Ovary (tissue), 9 donors: ENCODE measurements around the gene ANXA4. TPM values are rescaled to one million over a fixed set of nuclear protein-coding genes. Genes with fewer than 3 reads are reported as not detected.
"Not testable (repeated sequence)": the region's sequence is repeated elsewhere in the genome, so short reads cannot be mapped to it uniquely, and the experiment has no call there.

Experiments used
- DNase-seq, 5 donors: peaks; one replicate each; pipeline ENCODE4 v3.0.0-alpha.2; 2019 to 2020
- H3K27ac ChIP-seq, 2 donors: fragments of 200-600 bp; one replicate each; pipeline versions ENCODE4 v1.5.1 to v1.8.0; 2019 to 2022
- H3K27me3 ChIP-seq: fragments of 200-600 bp; one replicate; pipeline ENCODE4 v1.8.0; 2022
- H3K36me3 ChIP-seq: fragments of 200-600 bp; sonication (generic); one replicate; pipeline ENCODE4 v1.5.1; 2019
- H3K4me1 ChIP-seq: one replicate; pipeline ENCODE4 v1.8.1; 2013; ENCODE audit warnings: mild to moderate bottlenecking, moderate library complexity; ENCODE audit not compliant: insufficient read depth
- H3K4me3 ChIP-seq: fragments of 200-600 bp; sonication (generic); one replicate; pipeline ENCODE4 v1.5.1; 2017
- H3K9me3 ChIP-seq, 2 donors: fragments of 200-600 bp in 1 of 2; sonication (generic) in 1 of 2; one replicate each; pipeline versions ENCODE4 v1.5.1 to v1.8.1; 2013 to 2019; ENCODE audit warnings: mild to moderate bottlenecking in 1 of 2, moderate library complexity in 1 of 2
- EP300 ChIP-seq: sonication (generic); formaldehyde crosslinking; IDR thresholded peaks from one replicate; pipeline ENCODE4 v1.6.1; 2017; ENCODE audit warnings: antibody characterized with exemption
- POLR2A ChIP-seq: fragments of 450-650 bp; IDR thresholded peaks from one replicate; pipeline ENCODE4 v1.6.1; 2017; ENCODE audit warnings: antibody characterized with exemption, mild to moderate bottlenecking, moderate library complexity
- WGBS, 3 donors: extraction: QIAGEN DNeasy Blood & Tissue Kit in 1 of 3; methylation state at CpG; one replicate each; pipeline versions ENCODE4 v1.1.5 to v1.1.7; 2013 to 2017; 5-methylcytosine and 5-hydroxymethylcytosine counted together
- intact Hi-C, 4 donors: fragments of 100-400 bp; cut with DNase I; formaldehyde crosslinking; loops; one replicate each; pipeline versions ENCODE4 v1.11.0 to v1.15.1; 2022 to 2023
- polyA plus RNA-seq, 2 donors: library from polyadenylated mRNA; stranded (reverse); fragments of 200-250 nt in 1 of 2; fragments of 350-450 nt in 1 of 2; fragmentation: Illumina TruSeq in 1 of 2; extraction: RNeasy Lipid Tissue Mini Kit (QIAGEN cat#74804) in 1 of 2; gene quantifications; one replicate each; pipeline ENCODE4 v1.2.3, GENCODE V29; 2013 to 2014
- total RNA-seq, 7 donors: library from RNA; depleted of rRNA in 2 of 7; stranded (reverse); fragments of >200 nt in 2 of 7; fragmentation: NEBNext Ultra II Directional in 3 of 7; extraction: Animal tissue kit (Norgen Biotek cat#: 25700) in 3 of 7; gene quantifications; one replicate each; pipeline versions ENCODE4 v1.1.0 to v1.2.4, GENCODE V29; 2016 to 2023
- TF ChIP-seq, protein P1 (sequence below), 3 donors: fragments of 450-650 bp in 2 of 3; fragments of 200-600 bp in 1 of 3; IDR thresholded peaks; one replicate each; pipeline versions ENCODE4 v1.5.1 to v1.8.0; 2016 to 2022; ENCODE audit warnings: antibody characterized with exemption in 3 of 3, mild to moderate bottlenecking in 1 of 3
- donor health status: DM: no; HTN: no; CAD: no; lungs with moderate emphysema.
- donor health status: DM: no; HTN: no; CAD: no.
- donor health status: Bipolar disorder and iron deficiency.
- donor health status: DM: yes; HTN: yes; CAD: no.
- donor health status: DM: no; HTN: no; CAD: no.
- donor health status: DM: yes; HTN: yes; CAD: no.

Gene ANXA4
- total and polyA plus RNA-seq, 9 donors = 25.4 to 89.7 (median 73.3) TPM

DNA sequence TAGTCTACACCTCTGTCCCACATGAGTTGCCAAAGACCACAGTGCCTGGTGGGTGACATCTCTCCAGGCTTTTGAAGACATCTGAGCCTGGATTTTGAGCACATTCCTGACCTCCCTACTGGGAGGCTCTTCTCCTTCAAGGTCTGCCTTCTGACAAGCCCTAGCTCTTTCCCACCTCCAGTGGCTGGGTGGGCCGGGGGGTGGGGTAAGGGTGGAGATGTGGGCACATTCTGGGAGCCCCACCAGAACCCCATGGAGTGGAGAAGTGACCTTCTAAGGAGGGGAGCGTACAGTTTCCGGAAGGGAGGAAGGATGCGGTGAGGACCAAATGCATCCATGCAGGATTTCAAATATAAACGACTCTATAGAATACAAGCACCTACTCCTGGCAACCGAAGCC, 27.9 kb upstream of the ANXA4 start:
- H3K4me1 ChIP-seq = no peaks in the 10 kb centered on the region
- no peak for DNase-seq
- H3K4me3 ChIP-seq = no peak overlapping the region
- no peaks in the 10 kb centered on the region for H3K36me3 ChIP-seq
- TF ChIP-seq, protein P1, sequence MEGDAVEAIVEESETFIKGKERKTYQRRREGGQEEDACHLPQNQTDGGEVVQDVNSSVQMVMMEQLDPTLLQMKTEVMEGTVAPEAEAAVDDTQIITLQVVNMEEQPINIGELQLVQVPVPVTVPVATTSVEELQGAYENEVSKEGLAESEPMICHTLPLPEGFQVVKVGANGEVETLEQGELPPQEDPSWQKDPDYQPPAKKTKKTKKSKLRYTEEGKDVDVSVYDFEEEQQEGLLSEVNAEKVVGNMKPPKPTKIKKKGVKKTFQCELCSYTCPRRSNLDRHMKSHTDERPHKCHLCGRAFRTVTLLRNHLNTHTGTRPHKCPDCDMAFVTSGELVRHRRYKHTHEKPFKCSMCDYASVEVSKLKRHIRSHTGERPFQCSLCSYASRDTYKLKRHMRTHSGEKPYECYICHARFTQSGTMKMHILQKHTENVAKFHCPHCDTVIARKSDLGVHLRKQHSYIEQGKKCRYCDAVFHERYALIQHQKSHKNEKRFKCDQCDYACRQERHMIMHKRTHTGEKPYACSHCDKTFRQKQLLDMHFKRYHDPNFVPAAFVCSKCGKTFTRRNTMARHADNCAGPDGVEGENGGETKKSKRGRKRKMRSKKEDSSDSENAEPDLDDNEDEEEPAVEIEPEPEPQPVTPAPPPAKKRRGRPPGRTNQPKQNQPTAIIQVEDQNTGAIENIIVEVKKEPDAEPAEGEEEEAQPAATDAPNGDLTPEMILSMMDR (IDR thresholded peaks at IDR 0.05) = no peak
- TF ChIP-seq POLR2A (no peak), EP300 (no peak)
- no peaks in the 10 kb centered on the region for H3K9me3 ChIP-seq
- no peaks in the 10 kb centered on the region for H3K27me3 ChIP-seq
- intact Hi-C loops = loop anchor here in 1 of 4 donors (10.0 kb wide), 1 partner anchor 149 kb away; no protein-coding TSS in a partner anchor
- 85 to 89% (median 89%) methylated on average over 6 of the region's 6 CpGs for WGBS, 3 donors
- no peak overlapping the region for H3K27ac ChIP-seq

DNA sequence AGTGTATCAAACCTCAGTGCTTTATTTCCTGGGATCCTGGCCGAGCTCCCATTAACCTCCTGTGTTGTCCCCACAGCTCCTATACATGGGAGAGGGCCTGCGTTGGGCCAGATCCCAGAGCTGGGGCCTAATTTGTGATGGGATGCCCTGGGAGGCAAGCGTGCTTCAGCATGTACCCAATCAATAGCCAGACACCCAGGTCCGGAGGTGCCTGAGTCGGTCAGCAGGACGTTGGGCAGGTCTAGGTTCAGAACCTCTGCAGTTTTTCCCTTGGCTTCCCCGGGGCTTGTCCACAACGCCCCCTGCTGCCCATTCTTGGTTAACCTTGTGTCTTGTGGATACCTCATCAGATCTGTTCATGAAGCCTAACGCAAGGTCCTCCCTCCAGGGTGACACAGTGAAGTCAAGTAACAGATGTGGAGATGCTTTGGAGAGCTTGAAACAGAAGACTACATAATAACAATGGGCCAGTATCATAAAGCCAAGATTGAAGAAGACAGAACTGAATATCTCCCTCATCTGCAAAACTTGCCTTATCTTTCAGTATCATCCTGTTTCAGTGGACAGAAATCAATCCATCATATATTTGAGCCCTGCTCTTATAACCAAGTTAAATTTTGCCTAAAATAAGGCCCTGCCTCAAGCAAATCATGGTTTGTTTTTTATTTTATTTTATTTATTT, 27.3 kb upstream of the ANXA4 start:
- TF ChIP-seq, protein P1 (IDR thresholded peaks at IDR 0.05) = peak in 2 of 3 donors; percentile 45 to 48
- H3K27me3 ChIP-seq, H3K4me3 ChIP-seq, H3K9me3 ChIP-seq, H3K4me1 ChIP-seq, H3K36me3 ChIP-seq, H3K27ac ChIP-seq: not testable (repeated sequence)
- 23 to 24% (median 24%) methylated on average over 9 of the region's 9 CpGs for WGBS, 3 donors
- DNase-seq = peak; percentile 56 to 81 (median 76)
- intact Hi-C loops = loop anchor here in 1 of 4 donors (10.0 kb wide), 1 partner anchor 150 kb away; no protein-coding TSS in a partner anchor

DNA sequence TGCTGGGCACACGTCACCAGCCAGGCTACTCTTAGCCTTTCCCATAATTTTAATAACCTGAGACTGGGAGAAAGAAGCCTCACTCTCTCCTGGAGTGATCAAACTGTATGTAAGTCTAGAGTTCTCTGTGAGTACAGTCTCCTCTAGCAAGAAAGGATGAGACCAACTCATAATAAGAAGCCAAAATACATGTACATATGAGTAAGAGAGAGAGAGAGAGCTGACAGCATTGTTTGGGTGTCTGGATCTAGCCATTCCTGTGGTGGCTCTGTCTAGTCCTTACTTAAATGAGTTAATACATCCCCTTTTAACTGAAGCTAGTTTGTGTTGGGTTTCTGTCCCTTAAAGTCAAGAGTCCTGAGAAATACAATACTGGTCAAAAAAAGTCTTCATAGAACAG, 26.0 kb upstream of the ANXA4 start:
- 76 to 93% (median 80%) methylated on average over 1 of the region's 1 CpG for WGBS, 3 donors
- no peak overlapping the region for H3K27ac ChIP-seq
- intact Hi-C loops = loop anchor here in 1 of 4 donors (10.0 kb wide), 1 partner anchor 151 kb away; no protein-coding TSS in a partner anchor
- DNase-seq = no peak
- no peak for TF ChIP-seq POLR2A
- TF ChIP-seq, protein P1 (IDR thresholded peaks at IDR 0.05) = no peak
- no peak for TF ChIP-seq EP300
- H3K4me3 ChIP-seq = no peak overlapping the region
- H3K9me3 ChIP-seq = no peaks in the 10 kb centered on the region
- no peaks in the 10 kb centered on the region for H3K4me1 ChIP-seq
- no peaks in the 10 kb centered on the region for H3K27me3 ChIP-seq
- H3K36me3 ChIP-seq = no peaks in the 10 kb centered on the region

DNA sequence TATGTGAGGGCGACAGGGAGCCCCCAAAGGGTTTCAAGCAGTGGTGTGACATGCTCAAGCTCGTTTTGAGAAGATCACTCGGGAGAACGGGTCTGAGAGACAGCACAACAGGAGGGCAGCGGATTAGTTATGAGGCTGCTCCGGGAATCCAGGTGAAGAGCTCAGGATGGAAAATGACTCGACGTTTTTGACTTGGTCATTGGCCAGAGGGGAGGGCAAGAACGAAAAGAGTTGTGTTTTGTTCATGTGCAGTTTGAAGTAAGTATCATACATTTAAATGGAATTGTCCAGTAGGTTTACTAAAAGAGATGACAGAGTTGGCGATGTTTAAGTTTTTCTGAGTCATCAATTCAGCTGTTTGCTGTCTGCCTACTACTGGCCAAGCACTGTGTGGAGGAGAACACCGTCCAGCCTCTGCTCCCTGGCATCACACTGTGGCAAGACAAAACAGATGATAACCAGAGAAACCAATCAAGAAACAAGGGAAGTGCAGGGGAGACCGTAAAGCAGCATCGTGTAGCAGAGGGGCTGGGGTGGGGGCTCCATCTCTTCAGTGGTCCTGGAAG, 25.3 kb upstream of the ANXA4 start:
- H3K27ac ChIP-seq = no peak overlapping the region
- 59 to 68% (median 61%) methylated on average over 13 of the region's 13 CpGs for WGBS, 3 donors
- H3K36me3 ChIP-seq = no peaks in the 10 kb centered on the region
- H3K27me3 ChIP-seq = no peaks in the 10 kb centered on the region
- H3K9me3 ChIP-seq = no peaks in the 10 kb centered on the region
- intact Hi-C loops = loop anchor here in 1 of 4 donors (10.0 kb wide), 1 partner anchor 152 kb away; no protein-coding TSS in a partner anchor
- DNase-seq = no peak
- H3K4me1 ChIP-seq = no peaks in the 10 kb centered on the region
- TF ChIP-seq EP300 (no peak), POLR2A (no peak)
- TF ChIP-seq, protein P1 (IDR thresholded peaks at IDR 0.05) = no peak
- no peak overlapping the region for H3K4me3 ChIP-seq
